Measurements from ENCODE around the gene KPNA4. TPM values are rescaled to one million over a fixed set of nuclear protein-coding genes. Genes with fewer than 3 reads are reported as not detected.

Gene KPNA4
- total and polyA plus RNA-seq, 2 of the 4 experiments (the other 2 are of a cell fraction) = 12.9 to 46.1 TPM

DNA sequence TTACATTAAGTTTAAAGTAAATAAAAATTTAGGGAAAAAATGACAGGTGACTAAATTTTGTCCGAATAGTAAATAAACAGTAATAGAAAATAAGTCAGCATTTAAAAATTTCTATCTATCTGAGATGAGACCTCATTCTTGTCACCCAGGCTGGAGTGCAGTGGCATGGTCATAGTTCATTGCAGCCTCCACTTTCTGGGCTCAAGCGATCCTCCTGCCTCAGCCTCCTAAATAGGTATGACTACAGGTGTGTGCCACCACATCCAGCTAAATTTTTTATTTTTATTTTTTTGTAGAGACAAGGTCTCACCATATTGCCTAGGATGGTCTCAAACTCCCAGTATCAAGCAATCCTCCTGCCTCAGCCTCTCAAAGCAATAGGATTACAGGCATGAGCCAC lies 7.8 kb downstream of the KPNA4 start:
- H3K27me3 ChIP-seq (ENCODE audit: control insufficient read depth, insufficient read depth, low read length) = no peaks in the 10 kb centered on the region
- no peak overlapping the region for H3K9ac ChIP-seq (ENCODE audit: low read depth, low read length)
- H2AFZ ChIP-seq (replicated peaks; ENCODE audit: low read length, poor library complexity) = no peak overlapping the region
- H3K4me1 ChIP-seq (ENCODE audit: control insufficient read depth, insufficient read depth, low read length) = peaks cover 1% of the 10 kb centered on the region; the same call in 1 of the 2 replicates
- H3K9me3 ChIP-seq (ENCODE audit: control insufficient read depth, insufficient read depth, low read length) = no peaks in the 10 kb centered on the region
- no peak overlapping the region for H2BK120ac ChIP-seq (ENCODE audit: low read depth, low read length)
- H2BK20ac ChIP-seq (ENCODE audit: low read depth, low read length) = no peak overlapping the region
- H2AK5ac ChIP-seq (ENCODE audit: low read depth, low read length) = no peak overlapping the region
- H2BK15ac ChIP-seq (ENCODE audit: low read depth, low read length) = no peak overlapping the region
- WGBS, 2 experiments (ENCODE audit: extremely low coverage in 2 of 2, insufficient read length in 1 of 2) = no CpG with 5 or more reads among the region's 2 CpGs
- H3K14ac ChIP-seq (replicated peaks; ENCODE audit: low read depth, low read length) = no peak overlapping the region
- CTCF ChIA-PET = interaction anchor here (1.0 kb wide), 1 partner anchor 13 kb away, joined by 3 read pairs; no protein-coding TSS in a partner anchor
- no peak overlapping the region for H3K56ac ChIP-seq (ENCODE audit: extremely low read depth, insufficient read depth, low read length)
- H4K5ac ChIP-seq (ENCODE audit: low read depth, low read length) = no peak overlapping the region
- no peak overlapping the region for H3K27ac ChIP-seq (ENCODE audit: insufficient read depth, low read length)
- dilution Hi-C loops (cut with HindIII; ENCODE audit: low sequenced_read_pairs, unreplicated experiment) (no loop called here), intact Hi-C loops (cut with micrococcal nuclease) (no loop called here), in situ Hi-C loops (cut with MboI; ENCODE audit: low sequenced_read_pairs) (no loop called here)
- H4K91ac ChIP-seq (ENCODE audit: insufficient read depth, low read depth, low read length) = no peak overlapping the region
- no peak overlapping the region for H3K18ac ChIP-seq (ENCODE audit: low read depth, low read length)
- ATAC-seq (ENCODE audit: low read depth) (no peak), DNase-seq (no peak)
- no peak overlapping the region for H4K8ac ChIP-seq (ENCODE audit: low read depth in 2 of 2, low read length in 2 of 2)
- H3K36me3 ChIP-seq (ENCODE audit: control insufficient read depth, insufficient read depth, low read length) = peaks cover 4% of the 10 kb centered on the region; the same call in 1 of the 2 replicates
- no peak overlapping the region for H3K23ac ChIP-seq (ENCODE audit: low read depth, low read length)
- peaks cover 2 to 36% of the 10 kb centered on the region in 2 experiments; a peak in 2 of 4 replicates for H3K79me1 ChIP-seq (ENCODE audit: low read depth in 1 of 2, low read length in 2 of 2)
- BruUV-seq (replicated peaks) = no TSS peak
- peaks cover 93% of the 10 kb centered on the region for H4K20me1 ChIP-seq (ENCODE audit: insufficient read depth, low read length)
- no peak overlapping the region for H2AK9ac ChIP-seq (replicated peaks; ENCODE audit: low read depth, low read length, poor library complexity)
- POLR2A ChIA-PET (ENCODE audit: unreplicated experiment) = no interaction called here
- no peak overlapping the region for H2BK5ac ChIP-seq (ENCODE audit: low read depth, low read length, poor library complexity, severe bottlenecking)
- H3K4ac ChIP-seq (ENCODE audit: low read depth, low read length) = no peak overlapping the region
- no peak overlapping the region for H3K4me3 ChIP-seq (ENCODE audit: insufficient read depth, low read depth, low read length)
- TF ChIP-seq RCOR1 (IDR thresholded peaks at IDR 0.05; ENCODE audit: insufficient replicate concordance, low read length) = no peak
- no peak for TF ChIP-seq POLR2A (IDR thresholded peaks at IDR 0.05; ENCODE audit: low read depth, low read length)
- TF ChIP-seq CHD1 (IDR thresholded peaks at IDR 0.05; ENCODE audit: low read depth, low read length) = no peak
- no peak for TF ChIP-seq MAZ (IDR thresholded peaks at IDR 0.05; ENCODE audit: borderline replicate concordance, low read depth, low read length)
- no peak for TF ChIP-seq MXI1 (IDR thresholded peaks at IDR 0.05; ENCODE audit: borderline replicate concordance, low read depth, low read length)
- TF ChIP-seq RFX5 (IDR thresholded peaks at IDR 0.05; ENCODE audit: low read depth, low read length) = no peak
- TF ChIP-seq NFE2L2 (IDR thresholded peaks at IDR 0.05; ENCODE audit: low read depth, low read length) = no peak
- no peak for TF ChIP-seq FOS (IDR thresholded peaks at IDR 0.05; ENCODE audit: low read depth, low read length)
- no peak for TF ChIP-seq RAD21 (IDR thresholded peaks at IDR 0.05; ENCODE audit: low read length)
- no peak for TF ChIP-seq CEBPB (IDR thresholded peaks at IDR 0.05; ENCODE audit: low read depth, low read length)
- no peak for TF ChIP-seq BHLHE40 (IDR thresholded peaks at IDR 0.05; ENCODE audit: low read depth, low read length)
- TF ChIP-seq, protein P1, sequence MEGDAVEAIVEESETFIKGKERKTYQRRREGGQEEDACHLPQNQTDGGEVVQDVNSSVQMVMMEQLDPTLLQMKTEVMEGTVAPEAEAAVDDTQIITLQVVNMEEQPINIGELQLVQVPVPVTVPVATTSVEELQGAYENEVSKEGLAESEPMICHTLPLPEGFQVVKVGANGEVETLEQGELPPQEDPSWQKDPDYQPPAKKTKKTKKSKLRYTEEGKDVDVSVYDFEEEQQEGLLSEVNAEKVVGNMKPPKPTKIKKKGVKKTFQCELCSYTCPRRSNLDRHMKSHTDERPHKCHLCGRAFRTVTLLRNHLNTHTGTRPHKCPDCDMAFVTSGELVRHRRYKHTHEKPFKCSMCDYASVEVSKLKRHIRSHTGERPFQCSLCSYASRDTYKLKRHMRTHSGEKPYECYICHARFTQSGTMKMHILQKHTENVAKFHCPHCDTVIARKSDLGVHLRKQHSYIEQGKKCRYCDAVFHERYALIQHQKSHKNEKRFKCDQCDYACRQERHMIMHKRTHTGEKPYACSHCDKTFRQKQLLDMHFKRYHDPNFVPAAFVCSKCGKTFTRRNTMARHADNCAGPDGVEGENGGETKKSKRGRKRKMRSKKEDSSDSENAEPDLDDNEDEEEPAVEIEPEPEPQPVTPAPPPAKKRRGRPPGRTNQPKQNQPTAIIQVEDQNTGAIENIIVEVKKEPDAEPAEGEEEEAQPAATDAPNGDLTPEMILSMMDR (conservative IDR thresholded peaks at IDR 0.05; ENCODE audit: low read depth, low read length) = no peak
- no peak for TF ChIP-seq MAFK (IDR thresholded peaks at IDR 0.05; ENCODE audit: low read depth, low read length)
- TF ChIP-seq, protein P2, sequence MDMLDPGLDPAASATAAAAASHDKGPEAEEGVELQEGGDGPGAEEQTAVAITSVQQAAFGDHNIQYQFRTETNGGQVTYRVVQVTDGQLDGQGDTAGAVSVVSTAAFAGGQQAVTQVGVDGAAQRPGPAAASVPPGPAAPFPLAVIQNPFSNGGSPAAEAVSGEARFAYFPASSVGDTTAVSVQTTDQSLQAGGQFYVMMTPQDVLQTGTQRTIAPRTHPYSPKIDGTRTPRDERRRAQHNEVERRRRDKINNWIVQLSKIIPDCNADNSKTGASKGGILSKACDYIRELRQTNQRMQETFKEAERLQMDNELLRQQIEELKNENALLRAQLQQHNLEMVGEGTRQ (IDR thresholded peaks at IDR 0.05; ENCODE audit: low read depth, low read length) = no peak
- TF ChIP-seq, protein P3, sequence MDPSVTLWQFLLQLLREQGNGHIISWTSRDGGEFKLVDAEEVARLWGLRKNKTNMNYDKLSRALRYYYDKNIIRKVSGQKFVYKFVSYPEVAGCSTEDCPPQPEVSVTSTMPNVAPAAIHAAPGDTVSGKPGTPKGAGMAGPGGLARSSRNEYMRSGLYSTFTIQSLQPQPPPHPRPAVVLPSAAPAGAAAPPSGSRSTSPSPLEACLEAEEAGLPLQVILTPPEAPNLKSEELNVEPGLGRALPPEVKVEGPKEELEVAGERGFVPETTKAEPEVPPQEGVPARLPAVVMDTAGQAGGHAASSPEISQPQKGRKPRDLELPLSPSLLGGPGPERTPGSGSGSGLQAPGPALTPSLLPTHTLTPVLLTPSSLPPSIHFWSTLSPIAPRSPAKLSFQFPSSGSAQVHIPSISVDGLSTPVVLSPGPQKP (IDR thresholded peaks at IDR 0.05; ENCODE audit: borderline replicate concordance, low read depth, low read length) = no peak
- no peak for TF ChIP-seq SMC3 (IDR thresholded peaks at IDR 0.05; ENCODE audit: low read depth, low read length)
- peaks cover 5% of the 10 kb centered on the region; the same call in 1 of the 2 replicates for H3K9me1 ChIP-seq (ENCODE audit: insufficient read depth, low read length)
- no peak overlapping the region for H3K4me2 ChIP-seq (ENCODE audit: low read depth, low read length)

All from IMR-90 (cell line).